ENCODE data around the gene IL24.

The IL24 gene

GRCh38 chr1:206929524-206929923, 32.3 kb downstream of the IL24 start:
- DNase-seq = no peak

DNA sequence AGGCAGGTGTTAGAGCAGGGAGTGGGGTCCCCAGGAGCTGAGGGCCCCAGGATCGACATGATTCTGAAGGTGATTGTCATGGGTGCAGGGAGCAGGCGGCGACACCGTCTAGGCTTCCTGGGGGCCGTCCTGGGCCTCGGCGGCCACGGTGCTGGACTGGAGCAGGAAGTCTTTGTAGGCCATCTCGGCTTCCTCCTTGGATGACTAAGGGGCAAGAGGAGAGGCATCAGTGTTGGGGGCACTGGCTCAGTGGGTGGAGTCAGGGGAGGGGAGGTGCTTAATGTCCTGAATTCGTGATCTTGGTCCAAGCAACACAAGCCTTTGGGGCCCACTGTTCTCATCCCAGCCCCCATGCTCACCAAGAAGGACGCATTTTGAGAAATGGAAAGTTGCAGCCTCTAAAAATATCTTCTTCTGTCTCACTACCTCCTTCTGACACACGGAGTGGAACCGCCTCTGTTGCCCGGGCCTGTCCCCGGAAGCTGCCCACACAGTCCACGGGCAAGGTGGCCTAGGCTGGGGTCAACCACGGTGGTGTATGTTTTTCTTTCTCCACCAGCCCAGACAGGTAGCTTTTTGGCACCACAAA, 33.1 kb downstream of the IL24 start:
- no peak for DNase-seq

GRCh38 chr1:206931709-206932108, 34.5 kb downstream of the IL24 start:
- no peak for DNase-seq

DNA sequence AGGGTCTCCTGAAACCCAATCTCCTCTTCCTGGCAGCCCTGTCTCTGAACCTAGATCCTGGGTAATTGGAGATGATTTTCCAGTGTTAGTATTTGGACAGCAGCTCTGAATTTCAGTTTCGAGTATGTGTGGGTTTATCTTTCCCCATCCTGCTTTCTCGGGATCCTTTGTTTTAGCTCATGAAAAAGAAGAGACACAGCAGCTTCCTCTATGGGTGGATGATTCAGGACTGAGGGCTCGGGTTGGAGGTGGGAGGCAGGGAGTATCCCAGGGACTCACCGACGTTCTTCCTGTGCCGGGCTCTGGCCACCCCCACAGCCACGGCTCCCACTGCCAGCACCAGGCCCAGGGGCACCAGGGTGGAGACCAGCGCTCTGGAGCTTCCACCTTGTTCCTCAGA, 34.9 kb downstream of the IL24 start:
- DNase-seq = no peak

GRCh38 chr1:206933333-206933945, 36.2 kb downstream of the IL24 start:
- no peak for DNase-seq

DNA sequence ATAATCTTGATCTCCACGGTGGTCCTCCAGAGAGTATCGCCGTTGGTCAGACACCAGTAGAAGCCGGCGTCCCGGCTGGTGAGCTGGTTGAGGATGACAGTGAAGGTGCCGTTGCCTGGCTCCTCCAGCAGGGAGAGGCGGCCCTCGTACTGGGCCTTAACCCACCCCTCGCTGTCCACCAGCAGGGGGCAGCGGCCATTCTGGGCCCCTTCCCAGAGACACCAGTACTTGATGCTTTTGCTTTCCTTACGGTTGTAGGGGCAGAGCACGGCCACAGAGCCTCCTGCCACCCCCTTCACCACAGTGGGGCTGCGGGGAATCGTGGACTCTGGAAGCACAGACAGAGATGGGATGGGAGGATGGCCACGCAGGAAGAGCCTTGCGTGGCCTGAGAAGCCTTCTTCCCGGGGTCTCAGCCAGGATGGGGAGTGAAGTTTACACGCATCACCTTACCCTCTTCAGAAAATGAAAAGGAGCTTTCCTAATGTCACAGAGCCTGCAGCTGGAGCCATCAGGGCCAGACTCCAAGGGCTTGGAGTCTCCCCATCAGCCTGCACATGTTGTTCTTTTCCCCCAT, 38.3 kb downstream of the IL24 start:
- DNase-seq = no peak

- no peak for DNase-seq
Measured at GRCh38 chr1:206937425-206937824, 40.2 kb downstream of the IL24 start.

GRCh38 chr1:206939131-206939530, 41.9 kb downstream of the IL24 start:
- DNase-seq = no peak

GRCh38 chr1:206939841-206940587, 42.8 kb downstream of the IL24 start:
- no peak for DNase-seq

DNA sequence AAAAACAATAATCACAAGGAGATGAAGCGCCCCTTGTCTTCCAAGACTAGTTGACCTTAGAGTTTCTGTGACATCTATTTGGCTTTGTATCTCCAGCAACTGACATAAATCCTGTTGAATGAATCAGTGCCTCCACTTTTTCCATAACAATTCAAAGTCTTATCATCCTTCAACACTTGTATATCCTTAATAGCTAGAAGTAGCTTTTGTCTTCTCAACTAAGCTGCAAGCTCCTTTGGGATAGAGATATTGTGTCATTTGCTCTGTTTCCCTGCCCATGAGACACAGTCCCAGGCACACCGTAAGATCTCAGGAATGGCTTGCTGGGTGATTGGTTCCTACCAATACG, 43.3 kb downstream of the IL24 start:
- no peak for DNase-seq

- no peak for DNase-seq
Measured at GRCh38 chr1:206941766-206942418, 44.6 kb downstream of the IL24 start.

DNA sequence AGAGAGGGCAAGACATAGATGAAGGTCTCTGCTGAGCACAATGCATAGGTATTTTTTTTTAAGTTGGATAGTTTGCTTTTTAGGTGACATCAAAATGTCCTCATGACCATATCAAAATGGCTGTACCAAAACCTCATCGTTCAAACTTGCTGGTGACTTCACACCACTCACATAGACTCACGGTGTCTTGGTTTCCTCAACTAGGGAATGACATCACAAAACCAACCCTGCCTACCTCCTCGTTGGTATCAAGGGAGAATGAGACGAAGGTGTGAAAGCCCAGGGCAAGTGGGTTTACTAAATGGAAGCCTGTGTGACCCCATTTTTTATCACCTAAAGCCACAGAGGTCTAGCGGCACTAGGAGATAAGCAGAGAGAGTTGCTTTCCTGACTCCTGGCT, 47.5 kb downstream of the IL24 start:
- DNase-seq = no peak

- DNase-seq = no peak
Measured at GRCh38 chr1:206945779-206946178, 48.5 kb downstream of the IL24 start.

- DNase-seq = no peak
Measured at GRCh38 chr1:206946261-206946660, 49.0 kb downstream of the IL24 start, which contains the start of gene PIGR. PIGR (minus strand) TSS chr1:206946466; CDS start chr1:206940531, 5,935 bp downstream.

DNA sequence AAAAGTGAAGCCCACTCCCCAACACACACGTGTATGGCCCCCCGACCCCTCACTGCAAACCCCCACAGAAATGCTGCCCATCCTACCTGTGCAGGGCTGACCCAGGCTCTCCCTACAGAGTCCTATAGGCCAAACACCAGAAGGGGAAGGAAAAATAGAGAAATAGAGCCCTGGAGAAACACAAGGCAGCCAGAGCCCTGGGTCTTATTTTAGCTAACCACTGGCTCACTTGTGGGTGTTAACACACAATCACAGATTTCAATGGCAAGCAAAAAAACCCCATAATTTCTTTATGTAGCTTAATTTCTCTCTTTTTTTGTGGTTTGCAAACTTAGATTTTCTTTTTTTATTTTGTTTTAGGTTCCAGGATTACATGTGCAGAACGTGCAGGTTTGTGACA, 50.0 kb downstream of the IL24 start:
- no peak for DNase-seq

- no peak for DNase-seq
Measured at GRCh38 chr1:206949208-206949607, 52.0 kb downstream of the IL24 start.

- no peak for DNase-seq
Measured at GRCh38 chr1:206949641-206950040, 52.4 kb downstream of the IL24 start.

GRCh38 chr1:206951318-206952100, 54.3 kb downstream of the IL24 start:
- no peak for DNase-seq

GRCh38 chr1:206952171-206952570, 54.9 kb downstream of the IL24 start:
- no peak for DNase-seq

- no peak for DNase-seq
Measured at GRCh38 chr1:206953126-206953525, 55.9 kb downstream of the IL24 start.

DNA sequence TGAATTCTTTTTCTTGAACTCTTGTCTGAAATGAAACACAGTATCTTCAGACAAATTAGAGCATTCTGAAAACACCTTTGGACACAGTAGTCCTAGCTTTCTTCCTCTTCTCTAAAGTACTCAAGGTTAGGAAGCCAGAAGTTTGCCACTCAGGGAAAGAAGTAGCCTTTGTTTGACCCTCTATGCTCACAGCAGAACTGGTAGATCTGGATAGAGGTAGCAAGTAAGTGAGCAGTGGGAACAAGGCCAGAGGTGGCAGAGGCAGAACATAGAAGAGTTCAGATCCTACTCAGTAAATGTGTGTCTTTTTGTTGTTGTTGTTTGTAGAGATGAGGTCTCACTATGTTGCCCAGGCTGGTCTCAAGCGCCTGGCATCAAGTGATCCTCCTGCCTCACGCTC, 56.4 kb downstream of the IL24 start:
- DNase-seq = no peak
